ENCODE results near the gene ASB18. TPM values are rescaled to one million over a fixed set of nuclear protein-coding genes. Genes with fewer than 3 reads are reported as not detected.

Gene ASB18
- total RNA-seq, 1 experiment from 2014 or later: 0.46 TPM

- Histone ChIP-seq H3K27ac (no peak overlapping the region), H3K9me3 (ENCODE audit: insufficient read depth, low read depth) (no peaks in the 10 kb centered on the region), H3K4me3 (no peak overlapping the region), H3K4me2 (no peak overlapping the region), H3K27me3 (ENCODE audit: insufficient read depth, low read depth) (0 out of 2 replicates have a peak, but pooled peaks cover 7% of the 10 kb centered on the region), H3K79me2 (ENCODE audit: low read depth) (no peaks in the 10 kb centered on the region), H3K36me3 (ENCODE audit: low read depth) (no peaks in the 10 kb centered on the region), H4K20me1 (ENCODE audit: insufficient read depth) (no peaks in the 10 kb centered on the region), H3K9me2 (ENCODE audit: insufficient read depth) (no peaks in the 10 kb centered on the region), H3F3A (ENCODE audit: insufficient read depth, low read depth) (no peaks in the 10 kb centered on the region), H2AFZ (no peak overlapping the region), H3K4me1 (replicated peaks; ENCODE audit: insufficient read depth) (peaks cover 19% of the 10 kb centered on the region)
- DNase-seq: no peak
- TF ChIP-seq CTCF (conservative IDR thresholded peaks at IDR 0.05) (no peak), EZH2 (IDR thresholded peaks at IDR 0.05; ENCODE audit: low read depth) (no peak)
- ChIA-PET CTCF (no interaction called here), POLR2A (ENCODE audit: unreplicated experiment) (no interaction called here)
- intact Hi-C loops (cut with micrococcal nuclease; ENCODE audit: unreplicated experiment): no loop called here
- BruUV-seq (replicated peaks): no TSS peak
Measured at GRCh38 chr2:236237468-236238190, 26.6 kb downstream of the ASB18 start.

GRCh38 chr2:236236559-236237452, 27.4 kb downstream of the ASB18 start:
- Histone ChIP-seq H3K27ac (no peak overlapping the region), H3K27me3 (ENCODE audit: insufficient read depth, low read depth) (0 out of 2 replicates have a peak, but pooled peaks cover 7% of the 10 kb centered on the region), H3K4me1 (replicated peaks; ENCODE audit: insufficient read depth) (peaks cover 19% of the 10 kb centered on the region), H3K4me3 (no peak overlapping the region), H3K9me3 (ENCODE audit: insufficient read depth, low read depth) (no peaks in the 10 kb centered on the region), H3K9me2 (ENCODE audit: insufficient read depth) (no peaks in the 10 kb centered on the region), H2AFZ (no peak overlapping the region), H3K36me3 (ENCODE audit: low read depth) (no peaks in the 10 kb centered on the region), H4K20me1 (ENCODE audit: insufficient read depth) (no peaks in the 10 kb centered on the region), H3K4me2 (no peak overlapping the region), H3F3A (ENCODE audit: insufficient read depth, low read depth) (no peaks in the 10 kb centered on the region), H3K79me2 (ENCODE audit: low read depth) (no peaks in the 10 kb centered on the region)
- intact Hi-C loops (cut with micrococcal nuclease; ENCODE audit: unreplicated experiment): no loop called here
- no peak for DNase-seq
- no TSS peak for BruUV-seq (replicated peaks)
- ChIA-PET POLR2A (ENCODE audit: unreplicated experiment) (no interaction called here), CTCF (no interaction called here)
- no peak for TF ChIP-seq EZH2 (IDR thresholded peaks at IDR 0.05; ENCODE audit: low read depth)
- no peak for TF ChIP-seq CTCF (conservative IDR thresholded peaks at IDR 0.05)

GRCh38 chr2:236229186-236229585, 35.0 kb downstream of the ASB18 start:
- Histone ChIP-seq H3K79me2 (ENCODE audit: low read depth) (no peaks in the 10 kb centered on the region), H4K20me1 (ENCODE audit: insufficient read depth) (no peaks in the 10 kb centered on the region), H2AFZ (no peak overlapping the region), H3K36me3 (ENCODE audit: low read depth) (no peaks in the 10 kb centered on the region), H3K9me2 (ENCODE audit: insufficient read depth) (no peaks in the 10 kb centered on the region), H3K27ac (no peak overlapping the region), H3K27me3 (ENCODE audit: insufficient read depth, low read depth) (no peaks in the 10 kb centered on the region), H3K4me2 (no peak overlapping the region), H3K4me1 (replicated peaks; ENCODE audit: insufficient read depth) (no peaks in the 10 kb centered on the region), H3F3A (ENCODE audit: insufficient read depth, low read depth) (no peaks in the 10 kb centered on the region), H3K9me3 (ENCODE audit: insufficient read depth, low read depth) (peaks cover 5% of the 10 kb centered on the region), H3K4me3 (no peak overlapping the region)
- CTCF ChIA-PET: no interaction called here
- POLR2A ChIA-PET (ENCODE audit: unreplicated experiment): no interaction called here
- no TSS peak for BruUV-seq (replicated peaks)
- DNase-seq: no peak
- TF ChIP-seq EZH2 (IDR thresholded peaks at IDR 0.05; ENCODE audit: low read depth) (no peak), CTCF (conservative IDR thresholded peaks at IDR 0.05) (no peak)
- intact Hi-C loops (cut with micrococcal nuclease; ENCODE audit: unreplicated experiment): no loop called here
